ENCODE measurements around the gene RAB25. TPM values are rescaled to one million over a fixed set of nuclear protein-coding genes. Genes with fewer than 3 reads are reported as not detected.
"Not testable (repeated sequence)": the region's sequence is repeated elsewhere in the genome, so short reads cannot be mapped to it uniquely, and the experiment has no call there.

The RAB25 gene
- 0.21 TPM for total RNA-seq

DNA sequence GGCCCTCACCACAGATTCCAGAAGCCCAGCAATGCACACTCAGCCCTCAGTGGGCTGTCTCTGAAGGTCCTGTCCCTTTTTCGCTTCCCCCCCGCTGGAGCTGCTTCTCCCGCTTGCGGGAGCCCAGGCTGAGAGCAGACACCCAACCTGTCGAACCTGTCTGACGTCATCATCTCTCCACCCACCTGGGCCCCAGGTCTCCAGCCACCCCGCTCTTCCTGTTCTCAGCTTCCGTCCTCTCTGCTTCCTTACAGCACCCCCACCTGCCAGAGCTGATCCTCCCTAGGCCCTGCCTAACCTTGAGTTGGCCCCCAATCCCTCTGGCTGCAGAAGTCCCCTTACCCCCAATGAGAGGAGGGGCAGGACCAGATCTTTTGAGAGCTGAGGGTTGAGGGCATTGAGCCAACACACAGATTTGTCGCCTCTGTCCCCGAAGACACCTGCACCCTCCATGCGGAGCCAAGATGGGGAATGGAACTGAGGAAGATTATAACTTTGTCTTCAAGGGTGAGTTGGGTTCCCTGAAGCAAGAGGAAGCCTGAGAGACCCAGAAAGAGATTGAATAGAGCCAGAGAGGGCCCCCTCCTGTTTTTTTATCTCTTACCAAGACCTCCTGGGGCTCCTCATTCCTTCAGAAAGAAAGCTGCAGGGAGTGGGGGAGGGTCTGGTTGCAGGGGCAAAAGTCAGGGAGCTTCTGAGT, at the start of gene RAB25:
TSS of gene RAB25 (plus strand) at position 224 of the 700 bp plus-strand sequence. CDS start at position 465, 241 bp downstream.
- H3K4me3 ChIP-seq (ENCODE audit: low read length) = no peak within 1 kb of the TSS
- H3K27me3 ChIP-seq (ENCODE audit: insufficient read depth, low read length) = no peaks in the 10 kb centered on the region
- H3K4me1 ChIP-seq (ENCODE audit: insufficient read depth, low read length) = peaks cover 5% of the 10 kb centered on the region
- H3K9me3 ChIP-seq (ENCODE audit: low read depth, low read length) = no peaks in the 10 kb centered on the region

DNA sequence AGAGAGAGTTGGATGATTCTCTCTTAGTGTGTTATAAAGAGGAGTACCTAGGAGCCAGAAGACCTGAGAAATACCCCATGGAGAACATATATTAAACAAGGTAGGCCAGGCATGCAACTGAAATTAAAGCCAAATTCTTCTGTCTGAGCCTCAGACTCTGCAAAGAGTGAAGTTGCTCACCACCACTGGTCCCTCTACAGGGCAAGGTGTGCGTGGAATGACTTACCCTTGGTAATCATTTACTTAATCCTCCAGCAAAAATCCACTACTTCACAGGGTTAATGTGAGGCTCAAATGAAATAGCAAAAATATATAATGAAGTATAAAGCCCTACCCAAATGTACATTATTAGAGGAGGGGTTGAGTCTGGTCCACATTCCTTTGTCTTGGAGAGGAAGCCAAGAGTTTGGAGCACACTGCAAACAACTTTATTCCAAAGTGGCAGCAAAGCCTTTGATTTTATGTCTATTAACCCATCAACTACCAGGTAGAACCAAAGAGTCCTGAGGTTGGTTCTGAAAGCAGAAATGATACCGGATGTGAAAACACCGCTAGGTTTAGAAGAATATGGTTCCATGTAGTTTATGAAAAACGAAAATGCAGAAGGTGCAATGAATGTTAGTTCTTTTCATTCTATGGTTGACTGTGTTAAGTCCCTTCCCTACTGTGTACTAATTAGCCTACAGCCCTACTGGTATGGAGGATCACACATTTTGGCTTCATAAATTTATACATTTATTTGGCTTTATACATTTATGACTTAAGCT, 48.7 kb upstream of the RAB25 start:
- Histone ChIP-seq H3K9me3 (ENCODE audit: low read depth, low read length) (no peaks in the 10 kb centered on the region), H3K4me3 (ENCODE audit: low read length) (no peak overlapping the region), H3K27me3 (ENCODE audit: insufficient read depth, low read length) (no peaks in the 10 kb centered on the region), H3K4me1 (ENCODE audit: insufficient read depth, low read length) (no peaks in the 10 kb centered on the region)

DNA sequence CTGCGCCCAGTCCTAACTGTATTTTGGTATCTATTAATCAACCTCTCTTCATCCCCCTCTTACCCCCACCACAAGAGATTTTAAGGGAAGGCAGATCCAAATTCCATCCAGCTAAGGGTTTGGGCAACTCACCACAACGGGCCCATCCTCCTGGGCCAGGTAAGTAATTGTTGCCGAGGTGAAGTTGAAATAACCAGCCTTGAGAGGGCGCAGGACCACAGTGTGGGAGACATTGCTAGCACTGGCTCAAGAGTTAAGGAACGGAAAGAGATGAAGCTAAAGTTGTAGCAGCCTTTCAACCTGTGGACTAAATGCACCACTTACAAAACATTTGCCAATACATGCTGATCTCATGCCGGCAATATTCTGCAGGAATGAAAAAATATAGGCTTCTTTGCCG, 46.1 kb upstream of the RAB25 start:
- Histone ChIP-seq H3K4me1 (ENCODE audit: insufficient read depth, low read length) (peaks cover 11% of the 10 kb centered on the region), H3K4me3 (ENCODE audit: low read length) (no peak overlapping the region), H3K27me3 (ENCODE audit: insufficient read depth, low read length) (no peaks in the 10 kb centered on the region), H3K9me3 (ENCODE audit: low read depth, low read length) (no peaks in the 10 kb centered on the region)

DNA sequence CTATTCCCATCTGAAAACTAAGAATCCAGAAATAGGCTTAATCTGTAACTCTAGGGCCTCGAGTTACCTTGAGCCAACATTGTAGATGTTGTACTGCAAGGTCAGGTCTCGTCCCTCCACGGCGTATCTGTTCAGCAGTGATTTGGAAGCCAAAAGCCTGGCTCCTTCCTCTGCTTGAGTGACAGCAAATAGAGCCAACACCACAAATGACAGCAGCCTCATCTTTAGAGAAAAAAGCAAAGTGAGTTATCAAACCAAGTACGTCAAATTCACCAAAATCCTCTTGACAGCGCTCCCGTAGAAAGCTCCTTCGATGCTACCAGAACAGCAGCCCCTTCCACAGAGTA, 41.0 kb upstream of the RAB25 start:
- no peaks in the 10 kb centered on the region for H3K9me3 ChIP-seq (ENCODE audit: low read depth, low read length)
- H3K27me3 ChIP-seq (ENCODE audit: insufficient read depth, low read length) = no peaks in the 10 kb centered on the region
- H3K4me3 ChIP-seq (ENCODE audit: low read length) = peak overlapping the region; percentile 76
- peaks cover 21% of the 10 kb centered on the region for H3K4me1 ChIP-seq (ENCODE audit: insufficient read depth, low read length)

DNA sequence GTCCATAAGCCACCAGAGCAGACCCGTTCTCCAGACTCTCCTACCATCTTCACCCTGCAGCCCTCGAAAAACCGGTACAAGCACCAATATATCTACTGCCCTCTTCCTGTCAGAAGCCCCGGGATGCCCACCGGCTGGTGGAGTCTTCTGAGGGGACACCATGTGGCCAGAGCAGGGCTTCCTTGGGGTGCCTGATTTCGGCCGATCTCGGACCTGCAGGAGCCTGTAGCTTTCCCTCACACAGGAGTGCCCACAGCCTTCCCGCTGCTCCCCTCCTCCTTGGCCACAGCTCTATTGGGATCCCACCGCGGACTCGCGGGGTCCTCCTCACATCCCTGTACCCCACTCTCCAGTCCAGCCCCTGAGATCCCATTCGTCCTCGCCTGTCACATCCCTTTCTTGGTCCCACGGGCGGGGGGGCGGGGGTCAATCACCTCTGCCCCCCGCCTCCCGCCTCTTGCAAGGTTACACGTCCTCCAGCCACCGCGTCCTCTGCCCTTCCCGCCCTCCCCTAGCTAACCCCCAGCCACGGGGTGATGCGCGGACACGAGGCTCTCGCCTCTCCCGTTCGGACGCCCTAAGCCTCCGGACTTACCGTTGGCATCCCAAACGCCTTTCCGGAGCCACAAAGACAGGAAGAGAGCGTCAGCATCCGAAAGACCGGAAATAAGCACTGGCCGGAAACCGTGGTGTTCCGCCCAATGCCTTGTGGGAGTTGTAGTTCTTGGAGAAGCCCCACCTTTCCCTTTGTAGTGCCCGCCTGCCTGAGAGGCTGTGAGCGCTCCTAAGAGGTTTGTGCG, 40.5 kb upstream of the RAB25 start, which contains the start of gene SSR2:
TSS of gene SSR2 (minus strand) at position 659 of the 800 bp plus-strand sequence. CDS start 784 bp downstream, outside the sequence.
- Histone ChIP-seq H3K4me1 (ENCODE audit: insufficient read depth, low read length) (peaks cover 21% of the 10 kb centered on the region), H3K27me3 (ENCODE audit: insufficient read depth, low read length) (no peaks in the 10 kb centered on the region), H3K4me3 (ENCODE audit: low read length) (peak within 1 kb of the TSS; percentile 76), H3K9me3 (ENCODE audit: low read depth, low read length) (no peaks in the 10 kb centered on the region)

DNA sequence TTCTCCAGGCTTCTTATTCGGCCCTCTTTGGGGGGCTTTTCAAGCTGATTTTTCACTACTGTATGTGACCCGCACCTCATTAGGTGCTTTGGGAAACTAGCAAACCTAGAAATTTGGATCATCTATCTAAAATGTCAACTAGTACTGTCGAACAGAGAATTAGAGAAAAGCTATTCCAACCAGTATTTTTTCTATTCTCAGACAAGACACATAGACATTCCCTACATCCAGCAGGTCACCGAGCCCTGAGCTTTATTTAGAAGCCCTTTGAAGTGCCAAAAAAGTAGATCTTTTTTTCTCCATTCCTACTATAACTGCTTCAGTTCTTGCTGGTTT, 39.9 kb upstream of the RAB25 start:
- H3K27me3 ChIP-seq (ENCODE audit: insufficient read depth, low read length) = no peaks in the 10 kb centered on the region
- no peaks in the 10 kb centered on the region for H3K9me3 ChIP-seq (ENCODE audit: low read depth, low read length)
- peaks cover 21% of the 10 kb centered on the region for H3K4me1 ChIP-seq (ENCODE audit: insufficient read depth, low read length)
- H3K4me3 ChIP-seq (ENCODE audit: low read length) = peak overlapping the region; percentile 76

DNA sequence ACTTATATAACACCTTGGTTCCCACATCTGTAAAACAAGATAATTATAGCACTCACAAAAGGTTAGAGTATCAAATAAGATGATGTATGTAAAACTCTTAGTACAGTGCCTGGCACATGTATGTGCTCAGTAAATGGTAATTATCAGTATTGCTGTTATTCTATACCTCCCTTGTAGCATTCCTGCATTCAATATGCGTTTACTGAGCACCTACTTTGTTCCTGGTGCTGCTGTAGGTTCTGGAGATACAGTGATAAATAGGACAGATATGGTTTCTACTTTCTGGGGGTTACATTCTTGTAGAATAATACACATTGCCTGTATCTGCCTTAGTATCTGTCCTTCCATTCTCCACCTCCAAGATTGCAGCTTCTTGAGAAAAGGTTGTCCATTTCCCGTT, 39.0 kb upstream of the RAB25 start:
- no peak overlapping the region for H3K4me3 ChIP-seq (ENCODE audit: low read length)
- H3K9me3 ChIP-seq (ENCODE audit: low read depth, low read length) = no peaks in the 10 kb centered on the region
- H3K4me1 ChIP-seq (ENCODE audit: insufficient read depth, low read length) = peaks cover 21% of the 10 kb centered on the region
- H3K27me3 ChIP-seq (ENCODE audit: insufficient read depth, low read length) = no peaks in the 10 kb centered on the region

DNA sequence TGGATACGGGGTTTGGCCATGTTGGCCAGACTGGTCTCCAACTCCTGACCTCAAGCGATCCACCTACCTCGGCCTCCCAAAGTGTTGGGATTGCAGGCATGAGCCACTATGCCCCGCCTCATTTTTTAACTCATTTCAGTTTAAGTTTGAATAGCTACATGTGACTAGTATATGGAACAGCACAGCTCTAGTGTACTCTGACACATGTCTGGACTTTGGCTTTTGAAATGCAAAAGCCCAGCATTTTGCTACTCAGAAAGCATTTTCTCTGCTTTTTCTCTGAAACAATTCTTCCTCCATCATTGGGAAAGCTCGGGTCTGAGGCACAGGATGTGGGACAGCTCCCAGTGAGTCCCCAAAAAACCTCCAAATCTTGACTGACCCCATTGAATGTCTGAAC, 36.2 kb upstream of the RAB25 start:
- H3K9me3 ChIP-seq (ENCODE audit: low read depth, low read length) = no peaks in the 10 kb centered on the region
- peaks cover 10% of the 10 kb centered on the region for H3K4me1 ChIP-seq (ENCODE audit: insufficient read depth, low read length)
- H3K4me3 ChIP-seq (ENCODE audit: low read length) = no peak overlapping the region
- H3K27me3 ChIP-seq (ENCODE audit: insufficient read depth, low read length) = no peaks in the 10 kb centered on the region

DNA sequence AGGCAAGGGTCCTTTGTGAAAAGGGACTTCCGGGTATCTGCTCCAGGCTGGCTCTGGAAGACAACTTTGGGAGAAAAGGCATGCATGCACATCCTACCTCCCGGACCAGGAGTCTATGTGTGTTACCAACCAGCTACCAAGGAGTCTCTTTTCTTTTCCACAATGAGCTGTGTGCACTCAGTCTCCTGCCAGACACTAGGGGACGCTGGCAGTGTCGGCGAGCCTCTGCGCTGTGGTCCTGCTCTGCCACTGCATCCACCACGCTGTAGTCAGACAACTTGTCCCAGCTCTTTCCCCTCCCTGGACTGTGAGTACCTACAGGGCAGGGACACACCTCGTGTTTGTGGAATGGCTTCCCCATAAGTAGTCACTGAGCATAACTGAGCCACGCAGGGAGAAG, 35.1 kb upstream of the RAB25 start:
- Histone ChIP-seq H3K9me3 (ENCODE audit: low read depth, low read length) (no peaks in the 10 kb centered on the region), H3K4me1 (ENCODE audit: insufficient read depth, low read length) (peaks cover 4% of the 10 kb centered on the region), H3K27me3 (ENCODE audit: insufficient read depth, low read length) (no peaks in the 10 kb centered on the region), H3K4me3 (ENCODE audit: low read length) (no peak overlapping the region)

DNA sequence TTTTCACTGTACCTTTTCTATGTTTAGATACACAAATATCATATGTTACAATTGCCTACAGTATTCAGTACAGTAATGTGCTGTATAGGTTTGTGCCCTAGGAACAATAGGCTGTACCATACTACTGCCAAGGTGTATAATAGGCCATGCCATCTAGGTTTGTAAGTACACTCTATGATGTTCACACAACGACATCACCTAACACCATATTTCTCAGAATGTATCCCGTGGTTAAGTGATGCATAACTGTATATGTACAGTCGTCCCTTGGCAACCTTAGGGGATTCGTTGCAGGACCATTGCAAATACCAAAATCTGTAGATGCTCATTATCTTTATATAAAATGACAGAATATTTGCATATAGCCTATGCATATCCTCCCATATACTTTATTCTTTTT, 34.4 kb upstream of the RAB25 start:
- Histone ChIP-seq H3K9me3 (ENCODE audit: low read depth, low read length) (no peaks in the 10 kb centered on the region), H3K27me3 (ENCODE audit: insufficient read depth, low read length) (no peaks in the 10 kb centered on the region), H3K4me3 (ENCODE audit: low read length) (no peak overlapping the region), H3K4me1 (ENCODE audit: insufficient read depth, low read length) (no peaks in the 10 kb centered on the region)

DNA sequence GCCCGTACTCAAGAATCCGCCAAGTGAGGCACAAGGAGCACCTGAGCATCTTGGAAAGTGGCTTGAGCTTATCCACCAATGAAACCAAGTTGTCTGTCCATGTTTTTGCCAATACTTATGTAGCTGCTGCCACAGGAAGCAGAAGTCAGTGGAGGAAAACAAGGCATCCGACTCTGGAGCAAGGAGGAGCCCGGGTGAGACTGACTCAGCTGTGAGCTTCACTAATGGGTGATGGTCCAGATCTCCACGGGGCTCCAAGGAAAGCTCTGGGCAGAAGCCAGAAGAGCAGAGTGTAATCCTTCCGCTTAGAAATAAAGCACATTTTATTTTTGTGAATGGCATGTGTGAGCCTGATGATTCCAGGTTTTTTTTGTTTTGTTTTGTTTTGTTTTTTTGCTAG, 27.9 kb upstream of the RAB25 start:
- Histone ChIP-seq H3K27me3 (ENCODE audit: insufficient read depth, low read length) (no peaks in the 10 kb centered on the region), H3K9me3 (ENCODE audit: low read depth, low read length) (no peaks in the 10 kb centered on the region), H3K4me3 (ENCODE audit: low read length) (no peak overlapping the region), H3K4me1 (ENCODE audit: insufficient read depth, low read length) (no peaks in the 10 kb centered on the region)

DNA sequence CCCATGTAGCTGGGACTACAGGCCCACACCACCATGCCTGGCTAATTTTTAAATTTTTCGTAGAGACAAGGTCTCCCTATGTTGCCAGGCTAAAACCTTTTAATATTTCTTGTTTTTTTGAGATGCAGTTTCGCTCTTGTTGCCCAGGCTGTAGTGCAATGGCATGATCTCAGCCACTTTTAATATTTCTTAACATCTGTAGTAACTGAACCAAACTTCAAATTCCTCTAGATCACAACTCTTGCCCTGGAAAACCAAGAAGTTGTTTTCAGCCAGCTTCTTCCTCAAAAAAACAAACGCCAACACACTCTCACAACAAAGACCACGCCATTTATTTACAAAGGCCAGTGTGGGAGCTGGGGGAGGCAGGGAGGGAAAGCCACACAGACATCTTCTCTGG, 26.0 kb upstream of the RAB25 start:
- H3K4me1 ChIP-seq (ENCODE audit: insufficient read depth, low read length); H3K9me3 ChIP-seq (ENCODE audit: low read depth, low read length); H3K4me3 ChIP-seq (ENCODE audit: low read length); H3K27me3 ChIP-seq (ENCODE audit: insufficient read depth, low read length): not testable (repeated sequence)

DNA sequence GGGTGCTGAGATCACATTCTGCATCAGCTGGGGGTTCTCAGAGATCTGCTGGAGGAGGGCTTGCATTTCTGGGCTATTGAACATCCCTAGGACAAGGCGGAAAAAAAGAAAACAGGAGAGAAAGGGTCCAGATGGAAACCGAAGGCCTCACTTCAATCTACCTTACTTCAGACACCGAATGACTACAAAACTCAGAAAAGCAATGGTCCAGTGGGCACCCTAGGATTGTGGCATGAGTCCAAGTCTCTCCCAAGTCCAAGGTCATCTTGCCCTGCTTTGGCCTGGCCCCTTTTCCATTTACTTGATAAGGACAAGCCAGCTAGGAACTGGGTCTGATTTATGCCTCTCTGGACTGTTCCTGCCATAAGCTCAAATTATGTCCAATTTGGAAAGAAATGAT, 18.1 kb upstream of the RAB25 start:
- no peaks in the 10 kb centered on the region for H3K4me1 ChIP-seq (ENCODE audit: insufficient read depth, low read length)
- H3K4me3 ChIP-seq (ENCODE audit: low read length) = no peak overlapping the region
- H3K9me3 ChIP-seq (ENCODE audit: low read depth, low read length) = no peaks in the 10 kb centered on the region
- no peaks in the 10 kb centered on the region for H3K27me3 ChIP-seq (ENCODE audit: insufficient read depth, low read length)

DNA sequence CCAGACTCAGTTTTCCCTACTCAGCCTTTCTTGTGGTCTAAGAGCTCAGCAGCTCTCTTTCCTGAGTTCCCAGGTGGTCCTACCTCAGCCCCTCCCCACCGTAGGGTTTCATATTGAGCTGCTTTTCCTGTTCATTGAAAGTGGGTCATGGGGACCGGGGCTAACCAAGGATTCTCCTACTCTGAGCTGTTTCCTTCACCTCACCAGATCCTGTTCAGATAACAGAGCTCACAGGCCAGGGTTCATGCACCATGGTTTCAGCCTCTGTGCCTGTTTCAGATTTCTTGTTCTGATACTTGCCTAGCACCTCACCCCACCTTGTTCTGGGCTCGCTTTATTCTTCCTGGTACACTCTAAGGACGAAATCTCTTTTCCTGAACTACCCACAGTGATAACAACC, 15.9 kb upstream of the RAB25 start:
- Histone ChIP-seq H3K27me3 (ENCODE audit: insufficient read depth, low read length) (no peaks in the 10 kb centered on the region), H3K4me1 (ENCODE audit: insufficient read depth, low read length) (no peaks in the 10 kb centered on the region), H3K9me3 (ENCODE audit: low read depth, low read length) (no peaks in the 10 kb centered on the region), H3K4me3 (ENCODE audit: low read length) (no peak overlapping the region)

DNA sequence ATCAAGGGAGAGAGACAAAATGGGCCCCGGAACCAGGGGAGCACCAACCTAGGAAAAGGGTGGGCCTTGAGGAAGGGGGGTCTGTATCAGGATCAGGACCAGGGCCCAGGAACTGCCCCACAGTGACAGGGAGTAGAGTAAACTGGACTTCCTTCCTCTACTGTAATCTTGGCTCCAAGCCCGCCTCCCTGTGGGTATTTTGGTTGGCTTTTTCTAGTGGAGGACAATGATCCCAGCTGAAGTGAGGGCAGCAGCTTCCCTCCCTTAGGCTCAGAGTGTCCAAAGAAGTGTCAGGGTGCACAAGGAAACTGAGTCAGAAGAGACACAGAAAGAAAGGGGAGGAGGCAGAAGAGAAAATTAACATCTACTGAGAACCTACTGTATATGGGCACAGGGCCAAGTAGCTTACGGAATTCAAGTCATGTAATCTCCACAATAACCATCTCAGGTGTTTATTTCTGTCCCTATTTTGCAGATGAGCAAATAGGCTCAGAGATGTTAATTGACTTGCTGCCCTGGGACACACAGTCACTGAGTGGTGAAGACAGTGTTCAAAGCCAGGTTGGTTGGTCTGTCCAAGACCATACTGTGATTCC, 12.2 kb upstream of the RAB25 start:
- H3K9me3 ChIP-seq (ENCODE audit: low read depth, low read length) = no peaks in the 10 kb centered on the region

More for the DNA sequence above, 12.2 kb upstream of the RAB25 start:
- no peaks in the 10 kb centered on the region for H3K27me3 ChIP-seq (ENCODE audit: insufficient read depth, low read length)
- H3K4me3 ChIP-seq (ENCODE audit: low read length) = no peak overlapping the region
- H3K4me1 ChIP-seq (ENCODE audit: insufficient read depth, low read length) = peaks cover 9% of the 10 kb centered on the region
